Measurements from ENCODE around the gene ZNF230.

DNA sequence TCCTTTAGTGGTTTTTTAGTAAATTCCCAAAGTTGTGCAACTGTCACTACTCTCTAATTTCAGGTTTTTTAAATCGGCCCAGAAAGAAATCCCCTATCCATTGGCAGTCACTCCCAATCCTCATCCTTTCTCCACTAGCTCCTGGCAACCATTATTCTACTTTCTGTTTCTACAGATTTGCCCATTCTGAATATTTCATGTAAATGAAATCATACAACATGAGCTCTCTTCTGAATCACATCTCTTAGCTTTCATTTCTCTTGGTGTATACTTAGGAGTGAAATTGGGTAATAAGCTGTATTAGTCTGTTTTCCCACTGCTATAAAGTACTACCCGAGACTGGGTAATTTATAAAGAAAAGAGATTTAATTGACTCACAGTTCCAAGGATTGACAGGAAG is 39.4 kb downstream of the ZNF230 start:
- TF ChIP-seq, protein P1, sequence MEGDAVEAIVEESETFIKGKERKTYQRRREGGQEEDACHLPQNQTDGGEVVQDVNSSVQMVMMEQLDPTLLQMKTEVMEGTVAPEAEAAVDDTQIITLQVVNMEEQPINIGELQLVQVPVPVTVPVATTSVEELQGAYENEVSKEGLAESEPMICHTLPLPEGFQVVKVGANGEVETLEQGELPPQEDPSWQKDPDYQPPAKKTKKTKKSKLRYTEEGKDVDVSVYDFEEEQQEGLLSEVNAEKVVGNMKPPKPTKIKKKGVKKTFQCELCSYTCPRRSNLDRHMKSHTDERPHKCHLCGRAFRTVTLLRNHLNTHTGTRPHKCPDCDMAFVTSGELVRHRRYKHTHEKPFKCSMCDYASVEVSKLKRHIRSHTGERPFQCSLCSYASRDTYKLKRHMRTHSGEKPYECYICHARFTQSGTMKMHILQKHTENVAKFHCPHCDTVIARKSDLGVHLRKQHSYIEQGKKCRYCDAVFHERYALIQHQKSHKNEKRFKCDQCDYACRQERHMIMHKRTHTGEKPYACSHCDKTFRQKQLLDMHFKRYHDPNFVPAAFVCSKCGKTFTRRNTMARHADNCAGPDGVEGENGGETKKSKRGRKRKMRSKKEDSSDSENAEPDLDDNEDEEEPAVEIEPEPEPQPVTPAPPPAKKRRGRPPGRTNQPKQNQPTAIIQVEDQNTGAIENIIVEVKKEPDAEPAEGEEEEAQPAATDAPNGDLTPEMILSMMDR (IDR thresholded peaks at IDR 0.05): no peak
- TF ChIP-seq POLR2A (IDR thresholded peaks at IDR 0.05): no peak
- TF ChIP-seq POLR2AphosphoS5 (IDR thresholded peaks at IDR 0.05): no peak
- no peak for TF ChIP-seq EP300 (IDR thresholded peaks at IDR 0.05; ENCODE audit: low read depth)
